GM21515 (cell line): ENCODE data around the gene MSRB3.

Source experiments
- ATAC-seq: cut with Tn5 transposase; IDR thresholded peaks from one replicate; pipeline ENCODE4 v1.9.1; 2021; ENCODE audit not compliant: unreplicated experiment

Gene MSRB3

GRCh38 chr12:65387396-65387795 lies 108.9 kb downstream of the MSRB3 start:
- ATAC-seq, result no peak

- no peak for ATAC-seq
Observed at GRCh38 chr12:65389436-65389835, 111.0 kb downstream of the MSRB3 start.

GRCh38 chr12:65391711-65392110 lies 113.2 kb downstream of the MSRB3 start:
- no peak for ATAC-seq

GRCh38 chr12:65392491-65392890 lies 114.0 kb downstream of the MSRB3 start:
- ATAC-seq, result no peak

- ATAC-seq, result no peak
Observed at GRCh38 chr12:65403188-65403587, 124.7 kb downstream of the MSRB3 start.

- ATAC-seq, result no peak
Observed at GRCh38 chr12:65407388-65408149, 129.1 kb downstream of the MSRB3 start.

- no peak for ATAC-seq
Observed at GRCh38 chr12:65408441-65408840, 130.0 kb downstream of the MSRB3 start.

- ATAC-seq, result no peak
Observed at GRCh38 chr12:65409726-65410125, 131.2 kb downstream of the MSRB3 start.

GRCh38 chr12:65411171-65411570 lies 132.7 kb downstream of the MSRB3 start:
- no peak for ATAC-seq

- ATAC-seq, result no peak
Observed at GRCh38 chr12:65414526-65414925, 136.0 kb downstream of the MSRB3 start.

- ATAC-seq, result no peak
Observed at GRCh38 chr12:65415826-65416225, 137.3 kb downstream of the MSRB3 start.

- no peak for ATAC-seq
Observed at GRCh38 chr12:65419284-65420072, 141.0 kb downstream of the MSRB3 start.

- no peak for ATAC-seq
Observed at GRCh38 chr12:65420941-65421340, 142.5 kb downstream of the MSRB3 start.

GRCh38 chr12:65427646-65428045 lies 149.2 kb downstream of the MSRB3 start:
- ATAC-seq, result no peak

- no peak for ATAC-seq
Observed at GRCh38 chr12:65430006-65430405, 151.5 kb downstream of the MSRB3 start.

GRCh38 chr12:65430571-65431306 lies 152.3 kb downstream of the MSRB3 start:
- ATAC-seq, result no peak

GRCh38 chr12:65432114-65432513 lies 153.6 kb downstream of the MSRB3 start:
- ATAC-seq, result no peak

GRCh38 chr12:65432651-65433050 lies 154.2 kb downstream of the MSRB3 start:
- ATAC-seq, result no peak

GRCh38 chr12:65434737-65435136 lies 156.3 kb downstream of the MSRB3 start:
- ATAC-seq, result no peak

GRCh38 chr12:65443038-65443437 lies 164.6 kb downstream of the MSRB3 start:
- no peak for ATAC-seq

- no peak for ATAC-seq
Observed at GRCh38 chr12:65444996-65445395, 166.5 kb downstream of the MSRB3 start.

GRCh38 chr12:65446901-65447300 lies 168.4 kb downstream of the MSRB3 start:
- ATAC-seq, result no peak
